Measurements from ENCODE around the gene NDUFAF4.

- TF ChIP-seq GABPA (IDR thresholded peaks at IDR 0.05 in 1 of 2, conservative IDR thresholded peaks at IDR 0.05 in 1 of 2) (no peak), CTCF (IDR thresholded peaks at IDR 0.05; ENCODE audit: low read depth, low read length, missing input control) (no peak)
Observed at GRCh38 chr6:96899451-96899998, 1.8 kb upstream of the NDUFAF4 start.
